ENCODE results near the gene PMPCA.

The PMPCA gene

GRCh38 chr9:136410500-136411287, at the start of gene PMPCA, which contains the start of gene ENTR1:
TSS of gene PMPCA (plus strand) at chr9:136410658. CDS start at chr9:136410669, 11 bp downstream.
TSS of gene ENTR1 (minus strand) at chr9:136410614. CDS start at chr9:136410397, 217 bp downstream.
- DNase-seq (ENCODE audit: low read depth): peak; percentile 99

GRCh38 chr9:136361047-136361753, 49.3 kb upstream of the PMPCA start:
- no peak for DNase-seq (ENCODE audit: low read depth)

- DNase-seq (ENCODE audit: low read depth): no peak
Measured at GRCh38 chr9:136361754-136362449, 48.6 kb upstream of the PMPCA start.

- DNase-seq (ENCODE audit: low read depth): no peak
Measured at GRCh38 chr9:136362450-136362784, 48.0 kb upstream of the PMPCA start.

GRCh38 chr9:136363106-136363948, 47.1 kb upstream of the PMPCA start, which contains the start of gene DNLZ:
TSS of gene DNLZ (minus strand) at chr9:136363744. CDS start at chr9:136363714, 30 bp downstream.
- peak; percentile 93 for DNase-seq (ENCODE audit: low read depth)

- DNase-seq (ENCODE audit: low read depth): no peak
Measured at GRCh38 chr9:136363949-136364748, 46.3 kb upstream of the PMPCA start.

- no peak for DNase-seq (ENCODE audit: low read depth)
Measured at GRCh38 chr9:136364942-136365774, 45.3 kb upstream of the PMPCA start.

GRCh38 chr9:136365775-136366222, 44.7 kb upstream of the PMPCA start:
- DNase-seq (ENCODE audit: low read depth): no peak

GRCh38 chr9:136366826-136367225, 43.6 kb upstream of the PMPCA start:
- no peak for DNase-seq (ENCODE audit: low read depth)

GRCh38 chr9:136367296-136368145, 42.9 kb upstream of the PMPCA start:
- no peak for DNase-seq (ENCODE audit: low read depth)

GRCh38 chr9:136368190-136368589, 42.3 kb upstream of the PMPCA start:
- no peak for DNase-seq (ENCODE audit: low read depth)

- no peak for DNase-seq (ENCODE audit: low read depth)
Measured at GRCh38 chr9:136370037-136370436, 40.4 kb upstream of the PMPCA start.

GRCh38 chr9:136370687-136371532, 39.5 kb upstream of the PMPCA start:
- no peak for DNase-seq (ENCODE audit: low read depth)

GRCh38 chr9:136371533-136371880, 39.0 kb upstream of the PMPCA start:
- DNase-seq (ENCODE audit: low read depth): no peak

GRCh38 chr9:136372006-136372405, 38.5 kb upstream of the PMPCA start:
- DNase-seq (ENCODE audit: low read depth): no peak

- no peak for DNase-seq (ENCODE audit: low read depth)
Measured at GRCh38 chr9:136372561-136373299, 37.7 kb upstream of the PMPCA start.

All from stimulated activated CD8-positive, alpha-beta memory T cell treated with anti-CD3 and anti-CD28 coated beads, Interleukin-15, amount 100 ng/mL, for 24 hours (primary cell).